ENCODE results near the gene RNF144B.

DNA sequence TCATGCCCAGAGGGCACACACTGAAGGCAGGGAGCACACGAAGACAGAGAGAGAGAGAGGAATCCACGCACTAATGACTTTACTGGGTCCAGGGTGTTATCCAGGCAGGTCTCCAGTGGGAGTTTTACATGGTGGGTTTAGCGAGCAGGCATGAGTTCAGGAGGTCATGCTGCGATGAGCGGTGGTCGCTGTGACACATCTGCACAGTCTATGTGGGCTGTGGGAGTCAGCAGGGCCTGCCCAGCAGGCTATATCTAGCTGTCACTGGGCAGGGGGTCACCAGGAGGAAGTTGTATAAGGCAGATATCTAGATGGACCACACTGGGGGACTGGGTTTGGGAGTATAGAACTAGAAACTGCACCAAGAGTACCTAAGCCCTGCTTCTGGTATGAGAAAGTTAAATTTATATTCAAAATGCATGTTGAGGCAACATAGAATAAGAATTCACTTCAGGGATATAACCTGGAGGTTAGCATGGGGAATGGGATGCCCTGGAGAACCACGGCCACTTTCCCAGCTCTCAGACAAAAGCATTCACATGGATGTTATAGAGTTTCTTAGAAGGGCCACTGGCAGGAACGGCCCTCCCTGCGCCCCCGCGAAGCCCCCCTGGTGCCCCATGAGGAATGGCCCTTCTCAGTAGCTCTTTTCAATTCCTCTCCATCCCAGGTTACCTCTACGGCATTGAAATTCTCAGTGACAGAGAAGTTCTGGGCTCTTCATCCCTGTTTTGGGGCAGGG is 113.9 kb downstream of the RNF144B start:
- TF ChIP-seq EP300 (IDR thresholded peaks at IDR 0.05; ENCODE audit: low read length): no peak
- no peak for TF ChIP-seq POLR2B (IDR thresholded peaks at IDR 0.05; ENCODE audit: low read depth, partially characterized antibody)
- no peak for TF ChIP-seq CHD1 (IDR thresholded peaks at IDR 0.05; ENCODE audit: low read length)
- no peak for TF ChIP-seq EHMT2 (IDR thresholded peaks at IDR 0.05)
- TF ChIP-seq, protein P1, sequence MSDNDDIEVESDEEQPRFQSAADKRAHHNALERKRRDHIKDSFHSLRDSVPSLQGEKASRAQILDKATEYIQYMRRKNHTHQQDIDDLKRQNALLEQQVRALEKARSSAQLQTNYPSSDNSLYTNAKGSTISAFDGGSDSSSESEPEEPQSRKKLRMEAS (CRISPR knock-in tag; IDR thresholded peaks at IDR 0.05): no peak
- no peak for TF ChIP-seq ZEB2 (IDR thresholded peaks at IDR 0.05)
- TF ChIP-seq, protein P2, sequence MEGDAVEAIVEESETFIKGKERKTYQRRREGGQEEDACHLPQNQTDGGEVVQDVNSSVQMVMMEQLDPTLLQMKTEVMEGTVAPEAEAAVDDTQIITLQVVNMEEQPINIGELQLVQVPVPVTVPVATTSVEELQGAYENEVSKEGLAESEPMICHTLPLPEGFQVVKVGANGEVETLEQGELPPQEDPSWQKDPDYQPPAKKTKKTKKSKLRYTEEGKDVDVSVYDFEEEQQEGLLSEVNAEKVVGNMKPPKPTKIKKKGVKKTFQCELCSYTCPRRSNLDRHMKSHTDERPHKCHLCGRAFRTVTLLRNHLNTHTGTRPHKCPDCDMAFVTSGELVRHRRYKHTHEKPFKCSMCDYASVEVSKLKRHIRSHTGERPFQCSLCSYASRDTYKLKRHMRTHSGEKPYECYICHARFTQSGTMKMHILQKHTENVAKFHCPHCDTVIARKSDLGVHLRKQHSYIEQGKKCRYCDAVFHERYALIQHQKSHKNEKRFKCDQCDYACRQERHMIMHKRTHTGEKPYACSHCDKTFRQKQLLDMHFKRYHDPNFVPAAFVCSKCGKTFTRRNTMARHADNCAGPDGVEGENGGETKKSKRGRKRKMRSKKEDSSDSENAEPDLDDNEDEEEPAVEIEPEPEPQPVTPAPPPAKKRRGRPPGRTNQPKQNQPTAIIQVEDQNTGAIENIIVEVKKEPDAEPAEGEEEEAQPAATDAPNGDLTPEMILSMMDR (IDR thresholded peaks at IDR 0.05 in 2 of 3, conservative IDR thresholded peaks at IDR 0.05 in 1 of 3; ENCODE audit: insufficient read depth in 2 of 3, low read depth in 1 of 3, low read length in 3 of 3): no peak
- TF ChIP-seq, protein P3, sequence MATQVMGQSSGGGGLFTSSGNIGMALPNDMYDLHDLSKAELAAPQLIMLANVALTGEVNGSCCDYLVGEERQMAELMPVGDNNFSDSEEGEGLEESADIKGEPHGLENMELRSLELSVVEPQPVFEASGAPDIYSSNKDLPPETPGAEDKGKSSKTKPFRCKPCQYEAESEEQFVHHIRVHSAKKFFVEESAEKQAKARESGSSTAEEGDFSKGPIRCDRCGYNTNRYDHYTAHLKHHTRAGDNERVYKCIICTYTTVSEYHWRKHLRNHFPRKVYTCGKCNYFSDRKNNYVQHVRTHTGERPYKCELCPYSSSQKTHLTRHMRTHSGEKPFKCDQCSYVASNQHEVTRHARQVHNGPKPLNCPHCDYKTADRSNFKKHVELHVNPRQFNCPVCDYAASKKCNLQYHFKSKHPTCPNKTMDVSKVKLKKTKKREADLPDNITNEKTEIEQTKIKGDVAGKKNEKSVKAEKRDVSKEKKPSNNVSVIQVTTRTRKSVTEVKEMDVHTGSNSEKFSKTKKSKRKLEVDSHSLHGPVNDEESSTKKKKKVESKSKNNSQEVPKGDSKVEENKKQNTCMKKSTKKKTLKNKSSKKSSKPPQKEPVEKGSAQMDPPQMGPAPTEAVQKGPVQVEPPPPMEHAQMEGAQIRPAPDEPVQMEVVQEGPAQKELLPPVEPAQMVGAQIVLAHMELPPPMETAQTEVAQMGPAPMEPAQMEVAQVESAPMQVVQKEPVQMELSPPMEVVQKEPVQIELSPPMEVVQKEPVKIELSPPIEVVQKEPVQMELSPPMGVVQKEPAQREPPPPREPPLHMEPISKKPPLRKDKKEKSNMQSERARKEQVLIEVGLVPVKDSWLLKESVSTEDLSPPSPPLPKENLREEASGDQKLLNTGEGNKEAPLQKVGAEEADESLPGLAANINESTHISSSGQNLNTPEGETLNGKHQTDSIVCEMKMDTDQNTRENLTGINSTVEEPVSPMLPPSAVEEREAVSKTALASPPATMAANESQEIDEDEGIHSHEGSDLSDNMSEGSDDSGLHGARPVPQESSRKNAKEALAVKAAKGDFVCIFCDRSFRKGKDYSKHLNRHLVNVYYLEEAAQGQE (IDR thresholded peaks at IDR 0.05; ENCODE audit: borderline replicate concordance): no peak
- TF ChIP-seq, protein P3 (CRISPR knock-in tag; IDR thresholded peaks at IDR 0.05; ENCODE audit: low read depth): no peak
- TF ChIP-seq, protein P4, sequence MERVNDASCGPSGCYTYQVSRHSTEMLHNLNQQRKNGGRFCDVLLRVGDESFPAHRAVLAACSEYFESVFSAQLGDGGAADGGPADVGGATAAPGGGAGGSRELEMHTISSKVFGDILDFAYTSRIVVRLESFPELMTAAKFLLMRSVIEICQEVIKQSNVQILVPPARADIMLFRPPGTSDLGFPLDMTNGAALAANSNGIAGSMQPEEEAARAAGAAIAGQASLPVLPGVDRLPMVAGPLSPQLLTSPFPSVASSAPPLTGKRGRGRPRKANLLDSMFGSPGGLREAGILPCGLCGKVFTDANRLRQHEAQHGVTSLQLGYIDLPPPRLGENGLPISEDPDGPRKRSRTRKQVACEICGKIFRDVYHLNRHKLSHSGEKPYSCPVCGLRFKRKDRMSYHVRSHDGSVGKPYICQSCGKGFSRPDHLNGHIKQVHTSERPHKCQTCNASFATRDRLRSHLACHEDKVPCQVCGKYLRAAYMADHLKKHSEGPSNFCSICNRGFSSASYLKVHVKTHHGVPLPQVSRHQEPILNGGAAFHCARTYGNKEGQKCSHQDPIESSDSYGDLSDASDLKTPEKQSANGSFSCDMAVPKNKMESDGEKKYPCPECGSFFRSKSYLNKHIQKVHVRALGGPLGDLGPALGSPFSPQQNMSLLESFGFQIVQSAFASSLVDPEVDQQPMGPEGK (CRISPR knock-in tag; IDR thresholded peaks at IDR 0.05; ENCODE audit: borderline replicate concordance): no peak
- TF ChIP-seq ETV5 (CRISPR knock-in tag; IDR thresholded peaks at IDR 0.05; ENCODE audit: low read depth): no peak
- TF ChIP-seq HDAC6 (IDR thresholded peaks at IDR 0.05; ENCODE audit: low read depth, low read length): no peak
- TF ChIP-seq RBM15 (IDR thresholded peaks at IDR 0.05; ENCODE audit: insufficient read depth, low read length): no peak

Data from K562 (cell line).